Measurements from ENCODE around the gene ABRAXAS1. TPM values are rescaled to one million over a fixed set of nuclear protein-coding genes. Genes with fewer than 3 reads are reported as not detected.
"Not testable (repeated sequence)": the region's sequence is repeated elsewhere in the genome, so short reads cannot be mapped to it uniquely, and the experiment has no call there.

Gene ABRAXAS1
- total RNA-seq (2014; rRNA removed), result 9.0 and 14.2 TPM in 2 replicates
- 6.4 TPM for polyA plus RNA-seq (2012)

GRCh38 chr4:83484500-83485461 is at the start of gene ABRAXAS1:
ABRAXAS1 (minus strand) TSS chr4:83485100; CDS start chr4:83485072, 28 bp downstream.
- DNase-seq (ENCODE audit: low read depth), result peak; percentile 91

- DNase-seq (ENCODE audit: low read depth), result no peak
Measured at GRCh38 chr4:83527671-83528070, 42.8 kb upstream of the ABRAXAS1 start.

- no peak for DNase-seq (ENCODE audit: low read depth)
Measured at GRCh38 chr4:83522239-83522638, 37.3 kb upstream of the ABRAXAS1 start.

- peak; percentile 44 for DNase-seq (ENCODE audit: low read depth)
Measured at GRCh38 chr4:83516042-83516772, 31.3 kb upstream of the ABRAXAS1 start.

GRCh38 chr4:83510442-83510841 is 25.5 kb upstream of the ABRAXAS1 start:
- DNase-seq (ENCODE audit: low read depth), result no peak

GRCh38 chr4:83509156-83509585 is 24.3 kb upstream of the ABRAXAS1 start:
- peak; percentile 59 for DNase-seq (ENCODE audit: low read depth)

GRCh38 chr4:83504996-83505395 is 20.1 kb upstream of the ABRAXAS1 start:
- no peak for DNase-seq (ENCODE audit: low read depth)

GRCh38 chr4:83504503-83504902 is 19.6 kb upstream of the ABRAXAS1 start:
- DNase-seq (ENCODE audit: low read depth), result no peak

GRCh38 chr4:83503974-83504373 is 19.1 kb upstream of the ABRAXAS1 start:
- DNase-seq (ENCODE audit: low read depth), result no peak

- DNase-seq (ENCODE audit: low read depth), result not testable (repeated sequence)
Measured at GRCh38 chr4:83501671-83502070, 16.8 kb upstream of the ABRAXAS1 start.

GRCh38 chr4:83498187-83498586 is 13.3 kb upstream of the ABRAXAS1 start:
- DNase-seq (ENCODE audit: low read depth), result no peak

GRCh38 chr4:83496085-83496917 is 11.4 kb upstream of the ABRAXAS1 start:
- not testable (repeated sequence) for DNase-seq (ENCODE audit: low read depth)

- DNase-seq (ENCODE audit: low read depth), result peak; percentile 26
Measured at GRCh38 chr4:83490876-83491450, 6.1 kb upstream of the ABRAXAS1 start.

- no peak for DNase-seq (ENCODE audit: low read depth)
Measured at GRCh38 chr4:83489711-83490326, 4.9 kb upstream of the ABRAXAS1 start.

- no peak for DNase-seq (ENCODE audit: low read depth)
Measured at GRCh38 chr4:83486457-83487129, 1.7 kb upstream of the ABRAXAS1 start.

- no peak for DNase-seq (ENCODE audit: low read depth)
Measured at GRCh38 chr4:83473966-83474365, 10.9 kb downstream of the ABRAXAS1 start.

GRCh38 chr4:83473423-83473822 is 11.5 kb downstream of the ABRAXAS1 start:
- DNase-seq (ENCODE audit: low read depth), result no peak

- DNase-seq (ENCODE audit: low read depth), result no peak
Measured at GRCh38 chr4:83456184-83456501, 28.8 kb downstream of the ABRAXAS1 start.

- DNase-seq (ENCODE audit: low read depth), result peak; percentile 99
Measured at GRCh38 chr4:83455281-83456183, 29.4 kb downstream of the ABRAXAS1 start, which contains the start of the genes HELQ and MRPS18C. HELQ (minus strand) TSS chr4:83455823; CDS start chr4:83455693, 130 bp downstream. MRPS18C (plus strand) TSS chr4:83456058; CDS start chr4:83456078, 20 bp downstream.
